Hematopoietic multipotent progenitor cell treated with erythropoietin and hydrocortisone succinate and interleukin-3 and kit ligand, for 15 days (in vitro differentiated cells): ENCODE measurements around the gene THEMIS.
"Not testable (repeated sequence)": the region's sequence is repeated elsewhere in the genome, so short reads cannot be mapped to it uniquely, and the experiment has no call there.

ENCODE experiments used
- DNase-seq: peaks from one replicate; pipeline ENCODE4 v3.0.0-alpha.2; 2015; ENCODE audit warnings: low spot score

The THEMIS gene

DNA sequence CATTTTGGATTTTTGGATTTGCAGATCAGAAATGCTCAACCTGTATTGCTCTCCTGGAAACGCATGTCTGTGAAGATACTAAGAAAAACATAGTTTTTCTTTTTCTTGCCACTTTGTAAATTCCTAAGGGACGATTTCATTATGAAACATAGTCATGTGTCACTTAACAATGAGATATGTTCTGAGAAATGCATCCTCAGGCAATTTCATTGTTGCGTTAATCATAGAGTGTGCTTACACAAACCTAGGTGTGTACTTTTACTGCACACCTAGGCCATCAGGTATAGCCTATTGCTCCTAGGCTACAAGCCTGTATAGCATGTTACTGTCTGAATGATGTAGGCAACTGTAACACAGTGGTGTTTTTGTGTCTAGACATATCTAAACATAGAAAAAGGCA lies 13.4 kb upstream of the THEMIS start:
- no peak for DNase-seq

DNA sequence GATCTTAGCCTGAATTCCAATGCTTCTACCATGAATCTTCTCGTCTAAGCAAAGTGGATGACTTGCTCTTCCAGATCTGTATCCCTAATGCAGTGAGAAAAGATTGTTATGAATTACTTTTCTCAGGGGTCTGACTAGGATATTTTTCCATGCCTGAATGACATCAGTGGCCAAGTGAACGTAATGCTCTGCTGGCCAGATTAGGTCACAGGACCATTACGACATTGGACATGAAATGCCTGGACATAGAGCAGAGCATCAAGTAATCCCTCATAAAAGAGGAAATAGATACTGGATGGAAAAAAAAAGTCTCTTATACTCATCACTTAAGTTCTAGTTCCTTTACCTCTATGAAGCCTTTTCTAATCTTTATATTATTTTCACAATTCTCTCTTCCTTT lies 12.1 kb upstream of the THEMIS start:
- no peak for DNase-seq

DNA sequence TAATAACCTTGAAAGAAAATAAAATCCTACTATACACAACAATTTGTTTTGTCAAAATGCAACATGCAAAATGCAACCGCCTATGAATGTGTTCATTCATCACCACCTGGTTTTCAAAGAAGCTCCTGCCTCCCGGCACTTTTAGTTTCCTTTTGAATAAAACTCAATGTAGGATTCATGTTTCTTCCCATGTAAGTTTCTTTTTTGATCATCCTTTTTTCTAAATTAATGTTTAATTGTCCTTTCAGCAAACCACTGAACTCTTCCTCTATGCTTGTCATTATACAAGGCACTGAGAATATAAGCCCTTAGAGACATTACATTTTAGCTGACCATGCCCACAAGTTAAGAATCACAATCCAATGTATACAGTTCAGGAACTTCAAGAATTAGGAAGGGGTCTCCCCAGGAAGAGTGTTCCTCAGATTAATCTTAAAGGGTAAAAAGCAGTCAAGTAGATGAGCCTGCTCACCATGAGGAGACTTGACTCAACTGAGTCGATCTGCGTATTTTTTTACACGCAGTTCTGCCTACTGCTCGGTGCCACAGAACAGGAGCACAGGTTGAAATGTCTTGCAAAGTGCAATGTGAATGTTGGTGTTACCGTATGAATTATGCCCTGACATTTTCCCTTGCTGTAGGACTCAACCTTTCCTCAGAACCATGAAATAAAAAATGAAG lies 7.2 kb upstream of the THEMIS start:
- DNase-seq: no peak

DNA sequence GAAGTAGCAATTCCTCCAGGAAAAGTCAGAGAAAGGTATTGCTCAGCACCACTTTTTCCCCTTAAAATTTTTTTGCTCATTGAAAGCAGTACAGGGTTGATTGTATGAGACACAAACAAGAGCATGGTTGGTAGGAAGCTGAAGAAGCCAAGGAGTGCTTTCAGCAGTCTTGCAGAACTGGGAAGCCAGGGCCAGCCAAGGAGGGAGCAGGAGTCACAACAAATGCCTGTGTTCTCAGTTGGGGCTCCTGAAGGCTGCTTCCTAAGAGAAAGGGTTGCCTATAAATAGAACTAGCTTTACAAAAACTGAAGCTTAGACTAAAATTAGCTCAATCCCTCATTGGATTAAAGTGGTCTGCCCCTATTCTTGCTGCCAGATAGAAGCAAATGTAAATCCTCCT lies 3.3 kb upstream of the THEMIS start:
- no peak for DNase-seq

DNA sequence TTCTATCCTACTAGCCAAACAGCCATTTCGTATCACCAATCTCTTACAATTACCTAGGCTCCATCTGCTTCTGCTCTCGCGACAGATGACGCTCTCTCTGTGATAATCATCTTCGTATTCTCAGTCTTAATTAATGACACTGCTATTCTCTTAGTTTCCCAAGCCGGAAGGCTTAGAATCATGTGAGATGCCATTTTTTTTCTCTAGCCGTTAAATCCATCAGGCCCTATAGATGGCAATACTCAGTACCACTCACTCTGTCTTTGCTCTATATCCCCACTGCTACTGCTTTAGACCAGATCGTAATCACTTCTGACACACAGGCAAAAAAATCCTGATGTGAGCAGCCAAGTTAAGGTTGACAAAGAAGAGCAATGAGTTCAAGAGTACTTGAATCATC lies 2.1 kb upstream of the THEMIS start:
- no peak for DNase-seq

DNA sequence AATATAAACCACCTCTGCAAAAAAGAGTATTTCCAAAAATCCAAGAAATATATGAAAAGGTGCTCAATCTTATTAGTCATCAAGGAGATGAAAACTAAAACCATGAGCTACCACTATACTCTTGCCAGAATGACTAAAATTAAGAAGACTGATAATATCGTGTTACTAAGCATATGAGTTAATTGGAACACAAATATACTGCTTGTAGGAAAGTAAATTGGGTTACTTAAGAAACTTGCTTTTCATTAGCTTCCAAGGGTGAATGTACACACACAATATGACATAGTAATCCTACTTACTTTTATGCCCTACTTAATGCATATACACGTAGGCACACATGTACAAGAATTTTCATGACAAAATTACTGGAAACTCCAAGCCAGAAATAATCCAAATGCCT lies 3.4 kb downstream of the THEMIS start:
- DNase-seq: no peak

DNA sequence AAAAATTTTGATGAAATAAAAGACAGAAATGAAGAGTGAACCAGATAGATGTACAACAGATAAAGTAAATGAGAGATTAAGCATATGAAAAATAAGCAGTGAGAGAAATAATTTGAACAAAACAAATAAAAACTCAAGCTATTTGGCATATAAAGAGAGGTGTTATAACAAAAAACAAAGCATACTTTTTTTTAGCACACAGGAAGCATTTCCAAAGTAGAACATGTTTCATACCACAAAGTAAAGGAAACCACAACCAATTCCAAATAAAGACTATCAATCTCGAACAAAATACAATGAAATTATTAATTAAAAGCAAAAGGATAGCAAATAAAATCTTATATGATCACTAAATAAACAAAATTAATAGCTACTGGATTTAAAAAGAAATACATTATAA lies 6.8 kb downstream of the THEMIS start:
- DNase-seq: no peak

DNA sequence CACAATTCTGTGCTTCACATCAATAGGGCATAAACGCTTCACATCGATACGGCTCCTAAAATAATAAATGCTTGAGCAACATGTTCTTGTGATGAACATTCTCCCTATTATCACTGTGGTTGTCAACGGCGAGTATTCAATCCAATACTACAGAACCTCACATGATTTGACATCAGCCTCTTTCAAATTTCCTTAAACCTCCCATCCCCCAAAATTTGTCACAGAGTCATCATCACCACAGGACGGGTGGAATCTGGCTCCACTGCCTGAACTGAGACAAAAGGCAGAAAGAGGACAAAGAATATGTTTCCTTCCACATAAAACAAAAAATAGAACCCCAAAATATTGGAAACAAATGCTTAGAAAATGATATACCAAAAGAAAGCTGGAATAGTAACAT lies 7.3 kb downstream of the THEMIS start:
- DNase-seq: no peak

DNA sequence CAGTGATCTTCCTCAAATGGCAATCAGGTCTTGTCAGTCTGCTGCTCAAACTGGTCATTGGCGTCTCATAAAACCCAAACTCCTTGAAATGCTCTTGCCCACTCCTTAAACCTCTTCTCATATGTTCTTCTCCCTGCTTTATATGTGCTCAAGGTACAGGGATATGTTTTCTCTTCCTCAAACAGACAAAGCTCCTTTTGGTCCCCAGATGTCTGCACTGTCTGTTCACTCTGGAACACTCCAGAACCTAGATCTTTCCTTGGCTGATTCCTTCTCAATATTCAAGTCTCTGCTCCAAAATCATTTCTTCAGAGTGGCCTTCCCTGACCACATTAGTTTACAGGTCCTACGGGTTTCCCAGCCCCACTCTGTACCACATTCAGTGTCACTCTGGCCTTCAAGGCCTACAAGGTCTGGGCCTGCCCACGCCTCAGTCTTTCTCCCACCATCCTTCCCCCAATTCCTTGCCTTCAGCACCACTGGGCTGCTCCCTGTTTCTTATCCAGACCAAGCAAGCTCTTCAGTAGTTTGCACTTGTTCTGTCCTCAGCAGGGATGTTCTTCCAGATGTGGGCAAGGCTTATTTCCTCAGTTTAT lies 9.0 kb downstream of the THEMIS start:
- no peak for DNase-seq

DNA sequence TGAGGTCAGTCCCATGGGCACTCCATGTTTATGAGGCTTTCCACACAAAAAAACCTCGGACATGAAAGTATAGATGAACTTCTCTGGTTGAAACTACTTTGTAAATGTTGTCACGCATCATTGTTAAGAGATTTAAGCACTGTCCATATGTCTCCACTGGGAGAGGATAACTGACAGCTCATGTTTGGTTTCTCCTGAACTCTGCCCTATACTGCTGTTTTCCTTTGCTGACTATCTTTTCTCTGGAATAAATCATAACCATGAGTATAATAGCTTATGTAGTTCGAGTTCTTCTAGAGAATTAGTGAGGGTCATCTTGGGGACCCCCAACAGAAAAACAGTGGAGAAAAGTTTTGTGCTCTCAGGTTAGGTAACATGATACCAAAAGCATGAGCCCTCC lies 14.3 kb downstream of the THEMIS start:
- DNase-seq: no peak

DNA sequence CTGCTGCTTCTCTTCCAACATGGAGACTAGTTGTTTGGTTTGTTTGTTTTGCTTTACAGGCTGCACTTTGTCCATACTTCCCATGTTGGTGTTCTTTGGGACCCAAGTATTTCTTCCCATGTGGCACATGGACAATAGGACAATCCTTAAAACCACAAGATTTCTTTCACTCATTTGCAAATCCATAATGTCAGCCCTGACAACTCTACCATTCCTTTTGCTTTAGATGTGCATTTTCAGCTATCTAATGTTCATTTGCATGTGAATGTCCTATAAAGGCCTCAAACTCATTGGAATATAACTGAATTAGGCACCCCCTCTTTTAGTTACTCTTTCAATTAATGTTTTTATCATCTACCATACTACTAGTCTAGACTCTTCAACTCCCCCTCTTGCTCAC lies 16.7 kb downstream of the THEMIS start:
- no peak for DNase-seq

DNA sequence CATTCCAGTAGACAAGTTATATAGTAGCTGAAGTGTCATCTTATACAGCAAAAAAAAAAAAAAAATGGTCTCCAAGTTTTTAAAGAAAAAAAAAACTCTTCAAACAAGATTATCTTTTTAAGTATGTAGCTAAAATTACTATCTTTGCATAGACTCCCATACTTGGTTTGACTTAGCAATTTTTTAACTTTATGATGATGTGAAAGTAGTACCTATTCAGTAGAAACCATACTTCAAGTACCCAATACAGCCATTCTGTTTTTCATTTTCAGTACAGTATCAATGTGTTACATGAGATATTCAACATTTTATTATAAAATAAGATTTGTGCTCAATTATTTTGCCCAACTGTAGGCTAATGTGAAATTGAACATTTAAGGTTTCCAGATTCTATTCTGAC lies 18.9 kb downstream of the THEMIS start:
- not testable (repeated sequence) for DNase-seq

DNA sequence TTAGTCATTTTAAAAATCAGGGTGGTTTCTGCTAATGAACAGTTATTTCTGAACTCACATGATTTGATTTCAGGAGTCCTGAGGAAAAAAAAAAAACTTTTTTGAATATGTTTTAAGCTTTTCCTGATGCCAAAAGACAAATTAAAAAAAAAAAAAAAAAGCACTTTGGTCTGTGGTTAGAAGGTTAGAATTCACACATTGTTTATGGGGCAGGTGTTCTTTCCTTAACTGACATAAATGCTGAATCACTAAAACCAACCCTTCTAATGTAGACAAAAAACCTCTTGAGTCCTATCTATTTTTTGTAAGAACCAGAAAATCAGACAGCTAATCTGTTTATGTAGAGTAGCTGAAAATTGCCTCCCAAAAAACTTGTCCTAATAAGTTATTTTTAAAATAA lies 20.4 kb downstream of the THEMIS start:
- DNase-seq: no peak

DNA sequence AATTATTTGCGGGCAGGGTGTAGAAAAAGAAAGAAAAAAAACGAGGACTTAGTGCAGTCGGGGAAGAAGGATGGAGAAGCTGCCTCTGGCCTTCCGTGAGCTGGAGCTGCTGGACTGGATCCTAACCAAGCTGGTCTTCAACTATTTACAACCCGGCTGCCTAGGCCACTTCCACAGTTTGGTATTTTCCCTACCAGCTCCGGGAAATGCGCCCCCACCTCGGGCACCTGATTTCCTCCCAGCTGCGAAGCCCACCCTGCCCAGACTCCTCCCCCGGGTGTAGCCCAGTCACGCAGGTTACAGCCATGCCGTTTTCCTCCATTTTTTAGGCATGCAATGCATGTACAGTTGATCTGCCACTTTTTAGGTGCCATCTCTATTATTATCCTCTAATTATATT lies 21.2 kb downstream of the THEMIS start:
- DNase-seq: no peak

DNA sequence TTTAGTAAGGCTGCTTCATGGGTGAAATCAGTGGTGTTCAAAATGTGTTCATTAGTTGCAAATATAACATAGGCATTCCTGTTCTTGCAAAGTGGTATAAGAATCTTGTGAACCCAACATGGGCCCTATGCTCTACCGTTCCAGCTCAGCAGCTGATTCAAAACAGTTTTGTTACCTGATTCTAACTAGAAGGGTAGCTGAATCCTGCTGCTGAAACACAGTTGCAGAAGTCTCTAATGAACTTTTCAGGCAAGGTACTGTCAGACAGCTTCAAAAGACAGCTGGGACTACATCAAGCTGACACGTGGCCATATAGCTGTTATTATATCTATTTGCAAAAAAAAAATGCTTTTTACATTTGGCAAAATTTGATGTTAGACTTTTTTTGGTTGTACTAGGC lies 22.7 kb downstream of the THEMIS start:
- no peak for DNase-seq

DNA sequence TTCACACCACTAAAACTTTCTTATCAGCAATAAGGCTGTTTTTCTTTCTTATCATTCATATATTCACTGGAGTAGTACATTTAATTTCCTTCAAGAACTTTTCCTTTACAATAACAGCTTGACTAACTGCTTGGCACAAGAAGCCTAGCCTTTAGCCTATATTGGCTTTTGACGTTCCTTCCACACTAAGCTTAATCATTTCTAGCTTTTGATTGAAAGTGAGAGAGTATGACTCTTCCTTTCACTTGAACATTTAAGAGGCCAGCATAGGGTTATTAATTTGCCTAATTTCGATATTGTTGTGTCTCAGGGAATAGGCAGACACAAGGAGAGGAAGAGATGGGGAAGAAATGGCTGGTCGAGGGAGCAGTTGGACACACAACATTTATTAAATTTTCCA lies 23.6 kb downstream of the THEMIS start:
- DNase-seq: no peak

DNA sequence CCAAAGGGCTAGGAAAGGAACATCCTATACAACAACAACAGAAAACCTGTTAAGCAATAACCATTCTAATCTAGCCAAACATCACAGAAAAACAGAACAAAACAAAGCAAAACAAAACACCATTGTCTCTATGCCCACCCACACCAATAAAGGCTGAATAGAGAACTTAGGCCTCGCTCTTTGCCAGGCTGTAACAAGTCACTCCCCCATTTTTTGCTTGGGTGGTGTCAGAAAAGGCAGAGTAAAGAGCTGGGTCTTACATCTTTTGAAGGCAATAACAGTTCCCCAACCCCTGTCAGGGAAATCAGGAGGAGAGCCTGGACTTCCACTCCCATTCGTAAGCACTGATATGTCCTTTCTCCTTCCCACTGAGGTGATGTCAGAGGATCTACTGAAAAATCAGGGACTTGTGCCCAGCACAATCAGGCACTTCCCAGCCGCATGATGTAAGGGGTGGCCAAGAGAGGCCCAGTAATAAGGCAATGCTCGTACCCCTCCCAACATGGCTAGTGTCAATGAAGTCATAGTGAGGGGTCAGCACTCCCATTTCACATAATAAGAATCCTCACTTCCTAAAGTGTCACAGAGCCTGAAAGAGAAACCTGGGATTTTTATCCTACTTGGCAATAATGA lies 31.0 kb downstream of the THEMIS start:
- DNase-seq: no peak

DNA sequence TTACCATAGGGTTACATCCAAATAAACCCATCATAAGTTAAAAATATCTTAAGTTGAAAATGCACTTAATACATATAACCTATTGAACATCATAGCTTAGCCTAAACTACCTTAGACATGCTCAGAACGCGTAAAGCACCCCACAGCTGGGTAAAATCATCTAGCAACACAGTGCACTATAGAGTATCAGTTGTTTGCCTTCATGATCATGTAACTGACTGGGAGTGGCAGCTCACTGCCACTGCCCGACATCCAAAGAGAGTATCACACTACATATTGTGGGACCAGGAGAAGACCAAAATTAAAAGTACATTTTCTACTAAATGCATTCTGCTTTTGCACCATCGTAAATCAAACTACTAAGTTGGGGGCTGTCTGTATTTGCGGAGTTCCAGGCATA lies 31.7 kb downstream of the THEMIS start:
- no peak for DNase-seq

DNA sequence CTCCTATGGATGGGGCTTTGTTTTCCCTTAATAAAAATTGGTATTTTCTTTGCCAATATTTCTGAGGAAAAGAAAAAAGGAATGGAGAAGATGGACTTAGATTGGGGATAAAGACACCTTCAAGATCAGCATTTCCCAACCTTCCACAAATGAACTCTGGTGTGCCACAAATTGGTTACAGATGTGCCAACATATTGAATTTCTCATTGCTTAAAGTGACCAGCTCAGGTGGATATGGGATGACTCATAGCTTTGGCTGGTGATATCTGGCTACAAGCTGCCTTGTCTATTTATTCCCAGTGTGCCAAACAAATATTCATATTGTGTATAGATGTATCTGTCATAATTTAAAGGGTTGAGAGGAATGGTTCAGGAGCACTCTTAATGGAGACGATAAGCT lies 32.5 kb downstream of the THEMIS start:
- no peak for DNase-seq

DNA sequence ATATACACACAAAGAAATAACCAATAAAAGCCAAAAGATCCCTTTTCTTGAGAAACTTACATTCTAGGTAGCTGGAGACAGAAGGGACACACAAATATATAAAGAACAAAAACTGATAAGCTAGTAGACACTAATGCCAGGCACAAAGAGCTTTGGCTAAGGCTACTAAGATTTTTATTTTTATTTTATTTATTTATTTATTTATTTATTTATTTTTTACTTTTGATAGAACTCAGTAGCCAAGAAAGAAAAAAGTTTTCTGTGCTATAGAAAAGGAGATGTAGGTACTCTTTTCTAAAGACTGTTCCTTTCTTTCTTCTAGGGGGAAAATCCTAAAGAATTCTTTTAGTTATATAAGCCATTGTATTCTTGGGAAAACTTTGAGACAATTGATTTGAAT lies 34.1 kb downstream of the THEMIS start:
- DNase-seq: no peak

DNA sequence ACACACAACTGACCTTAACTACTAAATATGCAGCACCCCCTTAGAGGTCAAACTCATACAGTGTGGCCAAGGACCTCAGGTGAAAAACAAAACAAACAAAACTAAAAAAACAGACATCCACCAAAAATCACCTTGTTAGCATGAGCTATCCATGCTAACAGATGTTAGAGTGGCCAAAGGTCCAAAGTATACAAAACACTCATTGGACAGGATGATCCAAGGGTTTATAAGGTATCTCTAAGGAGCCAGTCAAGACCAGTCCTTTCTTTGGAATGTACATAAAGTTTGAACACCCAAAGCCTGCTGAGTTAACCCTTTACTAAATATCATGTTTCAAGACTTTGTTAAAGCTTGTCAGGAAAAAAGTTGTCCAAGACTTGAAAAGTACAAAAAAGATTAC lies 35.8 kb downstream of the THEMIS start:
- DNase-seq: no peak

DNA sequence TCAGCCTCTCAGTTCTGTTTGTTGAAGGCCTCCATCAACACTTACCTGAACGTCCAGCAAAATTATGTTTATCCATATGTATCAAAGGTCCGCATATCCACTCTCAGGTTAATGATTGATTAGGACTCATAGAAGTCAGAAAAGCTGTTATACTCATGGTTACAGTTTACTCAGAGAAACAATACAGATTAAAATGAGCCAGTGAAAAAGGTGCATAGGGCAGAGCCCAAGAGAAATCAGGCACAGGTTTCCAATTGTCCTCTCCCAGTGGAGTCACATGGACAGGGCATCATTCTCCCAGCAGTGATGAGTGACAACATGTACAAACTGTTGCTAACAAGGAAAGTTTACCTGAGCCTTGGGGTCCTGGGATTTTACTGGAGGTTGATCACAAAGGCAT lies 36.2 kb downstream of the THEMIS start:
- no peak for DNase-seq

DNA sequence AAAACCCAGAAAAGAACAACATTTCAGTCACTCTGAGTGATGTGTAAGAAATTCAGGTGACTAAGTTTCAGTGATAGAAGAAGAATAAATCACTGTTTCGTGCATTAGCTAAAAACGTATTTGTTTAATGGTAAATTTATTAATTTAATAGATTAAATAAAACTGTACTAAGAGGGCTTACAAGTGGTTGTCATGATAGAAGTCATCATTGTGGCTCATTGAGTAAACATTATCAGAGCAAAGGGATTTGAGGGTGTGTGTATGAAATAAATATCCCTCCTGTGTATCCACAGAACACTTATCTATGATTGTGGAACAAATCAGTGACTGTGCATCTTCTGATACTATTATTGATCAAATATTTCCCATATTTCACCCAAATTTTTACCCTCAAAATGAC lies 40.1 kb downstream of the THEMIS start:
- no peak for DNase-seq

DNA sequence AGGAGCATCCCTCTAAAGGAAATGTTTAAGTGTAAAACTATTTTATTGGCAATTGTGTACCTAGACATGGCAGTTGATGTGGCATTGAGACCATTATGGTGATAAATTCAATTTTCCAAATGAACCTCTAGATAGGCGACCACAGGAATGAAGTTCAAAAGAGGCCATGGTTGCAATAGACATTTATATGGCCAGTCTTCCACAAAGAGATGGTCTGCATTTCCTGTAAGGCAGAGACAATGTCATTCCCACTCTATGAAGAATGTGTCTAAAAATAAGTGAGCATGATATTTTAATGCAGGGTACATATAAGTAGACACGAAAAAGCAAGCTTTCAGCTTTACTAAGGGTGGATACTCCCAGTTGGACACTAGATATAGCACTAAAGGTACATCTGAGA lies 40.9 kb downstream of the THEMIS start:
- no peak for DNase-seq
